ENCODE data around the gene TMC7.

GRCh38 chr16:19110537-19111360 lies 127.0 kb downstream of the TMC7 start:
- no peak for TF ChIP-seq CTCF (IDR thresholded peaks at IDR 0.05)
- no peak for TF ChIP-seq POLR2A (IDR thresholded peaks at IDR 0.05)

Data from testis (tissue), 2 donors.